SH-SY5Y (cell line): ENCODE results near the gene PGK1.
A peak's percentile ranks its signal among the peaks of the same experiment; 100 is the strongest.

Source experiments
- GATA2 ChIP-seq: IDR thresholded peaks from 2 replicates; pipeline ENCODE4 v1.6.1; 2011; ENCODE audit warnings: mild to moderate bottlenecking, low read depth, low read length
- GATA3 ChIP-seq: IDR thresholded peaks from 2 replicates; pipeline ENCODE4 v1.6.1; 2011; ENCODE audit warnings: low read depth, mild to moderate bottlenecking, low read length, moderate library complexity

The PGK1 gene

DNA sequence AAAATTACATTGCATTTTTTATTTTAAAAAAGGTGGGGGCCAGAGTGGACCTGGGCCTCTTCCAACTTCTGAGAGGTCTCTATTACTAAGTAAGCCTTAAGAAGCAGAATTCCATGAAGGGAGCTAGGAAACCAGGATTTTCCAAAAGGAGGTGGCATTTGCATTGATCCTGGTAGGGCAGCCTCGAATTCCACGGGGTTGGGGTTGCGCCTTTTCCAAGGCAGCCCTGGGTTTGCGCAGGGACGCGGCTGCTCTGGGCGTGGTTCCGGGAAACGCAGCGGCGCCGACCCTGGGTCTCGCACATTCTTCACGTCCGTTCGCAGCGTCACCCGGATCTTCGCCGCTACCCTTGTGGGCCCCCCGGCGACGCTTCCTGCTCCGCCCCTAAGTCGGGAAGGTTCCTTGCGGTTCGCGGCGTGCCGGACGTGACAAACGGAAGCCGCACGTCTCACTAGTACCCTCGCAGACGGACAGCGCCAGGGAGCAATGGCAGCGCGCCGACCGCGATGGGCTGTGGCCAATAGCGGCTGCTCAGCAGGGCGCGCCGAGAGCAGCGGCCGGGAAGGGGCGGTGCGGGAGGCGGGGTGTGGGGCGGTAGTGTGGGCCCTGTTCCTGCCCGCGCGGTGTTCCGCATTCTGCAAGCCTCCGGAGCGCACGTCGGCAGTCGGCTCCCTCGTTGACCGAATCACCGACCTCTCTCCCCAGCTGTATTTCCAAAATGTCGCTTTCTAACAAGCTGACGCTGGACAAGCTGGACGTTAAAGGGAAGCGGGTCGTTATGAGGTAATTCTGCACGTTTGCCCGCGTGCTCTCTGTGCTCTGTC lies at the start of gene PGK1:
TSS of gene PGK1 (plus strand) at position 626 of the 824 bp plus-strand sequence. CDS start at position 719, 93 bp downstream.
- no peak for TF ChIP-seq GATA2
- TF ChIP-seq GATA3, result no peak

GRCh38 chrX:78063687-78064086 lies 40.4 kb upstream of the PGK1 start:
- TF ChIP-seq GATA3, result no peak
- TF ChIP-seq GATA2, result no peak

- TF ChIP-seq GATA2, result no peak
- no peak for TF ChIP-seq GATA3
Measured at GRCh38 chrX:78064152-78064551, 39.9 kb upstream of the PGK1 start.

GRCh38 chrX:78066110-78066509 lies 37.9 kb upstream of the PGK1 start:
- TF ChIP-seq GATA3 (no peak), GATA2 (no peak)

- TF ChIP-seq GATA2 (no peak), GATA3 (no peak)
Measured at GRCh38 chrX:78071331-78071730, 32.7 kb upstream of the PGK1 start.

GRCh38 chrX:78074088-78074487 lies 30.0 kb upstream of the PGK1 start:
- TF ChIP-seq GATA3 (no peak), GATA2 (no peak)

GRCh38 chrX:78075787-78076389 lies 28.2 kb upstream of the PGK1 start:
- TF ChIP-seq GATA2 (no peak), GATA3 (no peak)

- TF ChIP-seq GATA2 (no peak), GATA3 (no peak)
Measured at GRCh38 chrX:78092296-78092695, 11.8 kb upstream of the PGK1 start.

DNA sequence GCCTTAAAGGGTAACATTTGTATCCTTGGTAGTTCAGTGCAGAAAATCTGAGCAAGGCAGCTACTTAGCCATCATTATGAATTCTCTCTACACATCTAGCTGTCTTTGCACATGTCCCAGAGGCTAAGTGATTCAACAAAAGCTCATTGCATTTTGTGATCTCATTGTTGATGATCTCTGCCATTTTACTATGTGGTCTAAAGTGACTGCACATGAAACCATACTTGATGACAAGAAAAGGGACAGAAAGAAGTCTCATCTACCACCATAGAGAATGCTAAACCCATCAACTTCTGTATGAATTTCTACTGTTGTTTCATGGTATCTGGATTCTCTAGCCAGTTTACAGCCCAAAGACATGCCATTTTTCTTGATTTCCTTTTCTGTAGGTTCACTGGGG lies 5.9 kb upstream of the PGK1 start:
- TF ChIP-seq GATA2 (no peak), GATA3 (no peak)

- TF ChIP-seq GATA2, result no peak
- no peak for TF ChIP-seq GATA3
Measured at GRCh38 chrX:78102091-78102490, 2.0 kb upstream of the PGK1 start.

DNA sequence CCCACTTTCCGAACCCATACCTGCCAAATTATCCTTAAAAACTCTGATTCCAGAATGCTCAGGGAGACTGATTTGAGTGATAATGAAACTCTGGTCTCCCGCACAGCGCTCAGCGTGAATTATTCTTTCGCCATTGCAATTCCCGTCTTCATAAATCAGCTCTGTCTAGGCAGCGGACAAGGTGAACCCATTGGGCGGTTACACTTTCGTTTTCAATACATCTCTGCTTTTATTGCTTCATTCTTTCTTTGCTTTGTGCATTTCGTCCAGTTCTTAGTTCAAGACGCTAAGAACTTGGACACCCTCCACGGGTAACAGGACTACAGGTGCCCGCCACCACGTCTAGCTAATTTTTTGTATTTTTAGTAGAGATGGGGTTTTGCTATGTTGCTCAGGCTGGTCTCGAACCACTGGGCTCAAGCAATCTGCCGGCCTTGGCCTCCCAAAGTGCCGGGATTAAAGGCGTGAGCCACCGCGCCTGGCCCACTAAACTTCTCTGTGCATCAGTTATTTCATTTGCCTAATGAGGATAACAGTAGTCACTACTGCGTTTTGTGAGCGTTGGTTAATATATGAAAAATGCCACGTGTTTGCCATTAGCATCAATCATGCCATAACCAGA lies 936 bp upstream of the PGK1 start:
- no peak for TF ChIP-seq GATA2
- no peak for TF ChIP-seq GATA3

DNA sequence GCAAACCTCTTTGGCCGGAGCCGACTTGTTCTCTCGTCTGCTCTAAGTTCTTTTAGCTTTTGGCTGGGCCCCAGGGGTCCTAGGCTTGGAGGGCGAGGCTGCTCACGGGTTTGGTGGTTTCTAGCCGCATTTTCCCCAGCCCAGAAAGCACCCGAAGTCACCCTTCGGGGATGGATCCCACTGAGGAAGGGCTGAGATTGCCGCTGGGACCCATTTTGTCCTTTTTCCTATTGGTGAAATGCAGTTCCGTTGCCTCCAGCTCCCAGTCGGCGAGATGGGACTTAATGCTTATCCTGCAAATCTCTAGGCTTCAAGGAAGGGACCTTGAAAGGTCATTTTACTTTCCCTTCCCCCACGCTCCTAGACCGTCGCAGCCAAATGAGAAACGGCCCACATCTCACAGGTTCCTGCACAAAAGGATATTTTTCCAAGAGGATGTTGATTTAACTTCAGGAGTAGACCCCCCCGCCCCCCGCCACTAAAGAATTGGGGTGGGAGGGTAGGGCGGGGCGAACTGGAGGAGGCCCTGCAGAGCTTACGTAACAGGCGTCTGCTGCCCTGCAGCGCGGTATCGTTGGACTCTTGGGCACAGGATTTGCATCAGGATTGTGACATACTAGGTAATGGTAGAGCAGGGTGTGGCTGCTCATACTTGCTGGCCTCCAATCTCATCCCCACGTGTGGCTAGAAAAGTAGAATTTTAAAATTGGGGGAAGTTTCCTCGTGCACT lies 564 bp downstream of the PGK1 start:
- TF ChIP-seq GATA3, result no peak
- TF ChIP-seq GATA2, result peak; percentile 38

DNA sequence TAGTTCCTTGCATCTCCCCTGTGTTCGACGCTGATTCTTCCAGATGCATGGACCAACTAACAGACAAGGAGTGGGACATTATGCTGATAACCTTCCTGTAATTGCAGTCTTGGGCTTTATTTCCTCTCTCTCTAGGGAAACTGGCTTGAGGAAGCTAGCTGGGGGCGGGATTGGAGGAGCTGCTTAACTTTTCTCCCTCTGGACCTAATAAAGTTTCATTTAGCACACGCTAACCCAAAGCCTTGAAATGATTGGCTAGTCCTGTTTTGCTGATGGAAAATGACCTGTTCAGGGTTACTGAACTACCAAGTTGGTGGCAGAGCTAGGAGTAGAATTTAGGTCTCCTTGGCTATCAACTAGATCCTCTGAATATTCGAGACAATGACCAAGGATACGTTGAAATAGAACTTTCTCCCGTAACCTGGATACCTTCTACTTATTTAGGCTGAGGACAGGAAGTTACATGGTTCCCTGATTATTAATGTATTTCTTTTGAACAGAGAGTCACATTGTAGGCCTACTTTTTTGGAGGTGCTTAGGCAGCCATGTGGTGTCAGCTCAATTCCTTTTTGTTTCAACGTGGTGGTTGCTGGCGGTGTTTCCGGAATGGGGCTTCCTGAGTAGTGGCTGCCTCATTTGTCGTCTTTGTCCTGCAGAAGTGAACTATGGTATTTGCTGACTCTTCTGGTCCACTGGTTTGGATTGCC lies 2.0 kb downstream of the PGK1 start:
- TF ChIP-seq GATA2, result no peak

DNA sequence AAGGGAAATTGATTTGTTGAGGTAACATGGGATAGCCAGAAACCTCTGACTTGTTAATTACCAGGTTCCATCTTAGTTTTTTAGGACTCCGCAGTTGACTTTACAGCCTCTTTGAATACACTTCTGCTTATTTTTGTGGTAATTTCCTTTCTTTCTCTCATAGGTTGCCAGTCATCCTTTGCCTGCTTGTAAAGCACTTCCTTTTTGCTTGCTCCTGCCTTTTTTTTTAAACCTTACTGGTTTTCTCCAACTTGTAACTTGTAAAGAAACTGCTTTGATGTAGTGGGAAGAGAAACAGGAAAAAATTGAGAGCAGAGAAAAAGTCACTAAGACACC lies 2.6 kb downstream of the PGK1 start:
- TF ChIP-seq GATA3 (no peak), GATA2 (no peak)

- no peak for TF ChIP-seq GATA3
Measured at GRCh38 chrX:78109458-78109857, 5.4 kb downstream of the PGK1 start.
